Stimulated activated naive B cell treated with anti-CD40 and anti-IgM and Interleukin-4, amounts not matched to agents 10 μg/mL and 1 μg/mL and 100 μg/mL, for 72 hours (primary cell): ENCODE results near the gene GMEB2.
"Not testable (repeated sequence)": the region's sequence is repeated elsewhere in the genome, so short reads cannot be mapped to it uniquely, and the experiment has no call there.

Experiments used
- ATAC-seq, 2 donors: fragments of 150-1000 bp; cut with Tn5 transposase; replicated peaks; 2 replicates each; pipeline ENCODE4 v1.10.0; 2021; ENCODE audit warnings: moderate library complexity in 1 of 2
- DNase-seq: peaks from one replicate; pipeline ENCODE4 v3.0.0; 2021
- H3K27ac Mint-ChIP-seq: one replicate; pipeline ENCODE4 v1.8.0; 2022; ENCODE audit warnings: mild to moderate bottlenecking, mixed read lengths
- H3K27me3 Mint-ChIP-seq, 2 donors: one replicate each; pipeline ENCODE4 v1.8.0; 2022; ENCODE audit warnings: mixed read lengths in 2 of 2
- H3K36me3 Mint-ChIP-seq, 2 donors: one replicate each; pipeline ENCODE4 v1.8.0; 2022; ENCODE audit warnings: mixed read lengths in 2 of 2, mild to moderate bottlenecking in 1 of 2
- H3K4me1 Mint-ChIP-seq, 2 donors: one replicate each; pipeline ENCODE4 v1.8.0; 2022; ENCODE audit warnings: mixed read lengths in 2 of 2, mild to moderate bottlenecking in 1 of 2
- H3K4me3 Mint-ChIP-seq, 2 donors: one replicate each; pipeline ENCODE4 v1.8.0; 2022; ENCODE audit warnings: mild to moderate bottlenecking in 2 of 2, mixed read lengths in 2 of 2, moderate library complexity in 1 of 2
- H3K9me3 Mint-ChIP-seq, 2 donors: one replicate each; pipeline ENCODE4 v1.8.0; 2022; ENCODE audit warnings: mixed read lengths in 2 of 2, mild to moderate bottlenecking in 1 of 2

The GMEB2 gene

GRCh38 chr20:63576311-63576710 is 50.6 kb downstream of the GMEB2 start:
- Mint-ChIP-seq H3K4me3 (no peak overlapping the region), H3K27ac (no peak overlapping the region), H3K27me3 (peaks cover 3 to 10% of the 10 kb centered on the region in 2 donors), H3K4me1 (peaks cover 11 to 15% of the 10 kb centered on the region in 2 donors), H3K9me3 (no peaks in the 10 kb centered on the region), H3K36me3 (no peaks in the 10 kb centered on the region)
- DNase-seq (no peak), ATAC-seq (no peak)

GRCh38 chr20:63574829-63575743 is 51.8 kb downstream of the GMEB2 start:
- peak overlapping the region; percentile 79 to 89 for H3K4me3 Mint-ChIP-seq
- peaks cover 0 to under 1% of the 10 kb centered on the region in 2 donors for H3K36me3 Mint-ChIP-seq
- H3K4me1 Mint-ChIP-seq = peaks cover 4% of the 10 kb centered on the region in 2 donors
- no peaks in the 10 kb centered on the region for H3K9me3 Mint-ChIP-seq
- no peak for ATAC-seq
- H3K27me3 Mint-ChIP-seq = peaks cover 3 to 10% of the 10 kb centered on the region in 2 donors
- DNase-seq = no peak
- H3K27ac Mint-ChIP-seq = peak overlapping the region; percentile 25

GRCh38 chr20:63574156-63574828 is 52.6 kb downstream of the GMEB2 start, which contains the start of gene HELZ2:
Gene HELZ2, minus strand, starts transcription at chr20:63574239. Its CDS starts 1,854 bp downstream, at chr20:63572385.
- Mint-ChIP-seq H3K27me3 (peaks cover 3 to 10% of the 10 kb centered on the region in 2 donors), H3K9me3 (no peaks in the 10 kb centered on the region), H3K4me3 (peak within 1 kb of the TSS; percentile 89 to 92), H3K36me3 (peaks cover 0 to 1% of the 10 kb centered on the region in 2 donors), H3K4me1 (peaks cover 8 to 11% of the 10 kb centered on the region in 2 donors), H3K27ac (peak within 1 kb of the TSS; percentile 93)
- no peak for DNase-seq
- ATAC-seq = peak; percentile 92

- ATAC-seq = peak; percentile 19 to 31
- H3K36me3 Mint-ChIP-seq = peaks cover 0 to 1% of the 10 kb centered on the region in 2 donors
- H3K27ac Mint-ChIP-seq = peak overlapping the region; percentile 93
- no peaks in the 10 kb centered on the region for H3K9me3 Mint-ChIP-seq
- no peak for DNase-seq
- peak overlapping the region; percentile 89 to 92 for H3K4me3 Mint-ChIP-seq
- H3K27me3 Mint-ChIP-seq = peaks cover 3 to 10% of the 10 kb centered on the region in 2 donors
- H3K4me1 Mint-ChIP-seq = peaks cover 13 to 17% of the 10 kb centered on the region in 2 donors
Observed at GRCh38 chr20:63573647-63574131, 53.2 kb downstream of the GMEB2 start.

- ATAC-seq (no peak), DNase-seq (no peak)
- H3K9me3 Mint-ChIP-seq = no peaks in the 10 kb centered on the region
- H3K4me1 Mint-ChIP-seq = peaks cover 16 to 24% of the 10 kb centered on the region in 2 donors
- peaks cover 3 to 5% of the 10 kb centered on the region in 2 donors for H3K27me3 Mint-ChIP-seq
- H3K4me3 Mint-ChIP-seq = peak overlapping the region; percentile 89 to 92
- H3K36me3 Mint-ChIP-seq = peaks cover 0 to 1% of the 10 kb centered on the region in 2 donors
- peak overlapping the region; percentile 93 for H3K27ac Mint-ChIP-seq
Observed at GRCh38 chr20:63572788-63573646, 53.9 kb downstream of the GMEB2 start.

- Mint-ChIP-seq H3K4me1 (peaks cover 23 to 32% of the 10 kb centered on the region in 2 donors), H3K27me3 (peaks cover 3 to 5% of the 10 kb centered on the region in 2 donors), H3K36me3 (peaks cover 2 to 4% of the 10 kb centered on the region in 2 donors), H3K9me3 (no peaks in the 10 kb centered on the region), H3K4me3 (no peak overlapping the region), H3K27ac (no peak overlapping the region)
- ATAC-seq (no peak), DNase-seq (no peak)
Observed at GRCh38 chr20:63572071-63572787, 54.7 kb downstream of the GMEB2 start.

- not testable (repeated sequence) for H3K9me3 Mint-ChIP-seq, H3K4me3 Mint-ChIP-seq, DNase-seq, H3K27me3 Mint-ChIP-seq, H3K36me3 Mint-ChIP-seq, ATAC-seq, H3K27ac Mint-ChIP-seq
- peaks cover 25 to 36% of the 10 kb centered on the region in 2 donors for H3K4me1 Mint-ChIP-seq
Observed at GRCh38 chr20:63571087-63571478, 55.8 kb downstream of the GMEB2 start.

- DNase-seq = no peak
- Mint-ChIP-seq H3K4me1 (peaks cover 28 to 36% of the 10 kb centered on the region in 2 donors), H3K36me3 (peaks cover 12 to 14% of the 10 kb centered on the region in 2 donors), H3K27ac (no peak overlapping the region), H3K27me3 (no peaks in the 10 kb centered on the region), H3K4me3 (no peak overlapping the region), H3K9me3 (no peaks in the 10 kb centered on the region)
- ATAC-seq = no peak
Observed at GRCh38 chr20:63570281-63571086, 56.4 kb downstream of the GMEB2 start.

GRCh38 chr20:63568986-63569949 is 57.6 kb downstream of the GMEB2 start:
- H3K36me3 Mint-ChIP-seq = peaks cover 15 to 16% of the 10 kb centered on the region in 2 donors
- no peaks in the 10 kb centered on the region for H3K9me3 Mint-ChIP-seq
- no peak for DNase-seq
- H3K27me3 Mint-ChIP-seq = no peaks in the 10 kb centered on the region
- peaks cover 28 to 36% of the 10 kb centered on the region in 2 donors for H3K4me1 Mint-ChIP-seq
- no peak for ATAC-seq
- H3K4me3 Mint-ChIP-seq = peak overlapping the region; percentile 41 to 53
- peak overlapping the region; percentile 2 for H3K27ac Mint-ChIP-seq

GRCh38 chr20:63568170-63568981 is 58.5 kb downstream of the GMEB2 start:
- Mint-ChIP-seq H3K27ac (peak overlapping the region; percentile 92), H3K9me3 (no peaks in the 10 kb centered on the region), H3K36me3 (peaks cover 19 to 20% of the 10 kb centered on the region in 2 donors), H3K4me1 (peaks cover 27 to 33% of the 10 kb centered on the region in 2 donors), H3K4me3 (peak overlapping the region; percentile 75 to 78), H3K27me3 (no peaks in the 10 kb centered on the region)
- ATAC-seq = peak; percentile 17 to 19
- DNase-seq = no peak
